Mesendoderm (in vitro differentiated cells): ENCODE measurements around the gene HADHA.

Experiments used
- DNase-seq: peaks from one replicate; pipeline ENCODE4 v3.0.0; 2013
- H2AK5ac ChIP-seq: 2 replicates; pipeline ENCODE4 v1.6.1; 2013; ENCODE audit warnings: low read length, inconsistent platforms
- H2BK120ac ChIP-seq: 2 replicates; pipeline ENCODE4 v1.6.1; 2013; ENCODE audit warnings: low read depth, mild to moderate bottlenecking, low read length, moderate library complexity, mixed read lengths
- H2BK15ac ChIP-seq: replicated peaks from 2 replicates; pipeline ENCODE4 v1.6.1; 2013; ENCODE audit warnings: low read depth, mild to moderate bottlenecking, moderate library complexity
- H2BK5ac ChIP-seq: 2 replicates; pipeline ENCODE4 v1.6.1; 2013; ENCODE audit warnings: low read length, inconsistent platforms
- H3K18ac ChIP-seq: 2 replicates; pipeline ENCODE4 v1.6.1; 2013; ENCODE audit warnings: mild to moderate bottlenecking, low read length, mixed read lengths
- H3K23ac ChIP-seq: one replicate; pipeline ENCODE4 v1.6.1; 2013; ENCODE audit warnings: low read length
- H3K27ac ChIP-seq: 2 replicates; pipeline ENCODE4 v1.5.1; 2013; ENCODE audit warnings: low read depth, mild to moderate bottlenecking, inconsistent platforms, low read length, moderate library complexity
- H3K27me3 ChIP-seq: 2 replicates; pipeline ENCODE4 v1.6.1; 2013; ENCODE audit warnings: low read length, control low read depth, mild to moderate bottlenecking, inconsistent platforms; ENCODE audit not compliant: insufficient read depth, poor library complexity
- H3K36me3 ChIP-seq: 2 replicates; pipeline ENCODE4 v1.6.1; 2013; ENCODE audit warnings: low read length, inconsistent platforms; ENCODE audit not compliant: control insufficient read depth, insufficient read depth
- H3K4ac ChIP-seq: one replicate; pipeline ENCODE4 v1.6.1; 2013; ENCODE audit warnings: low read depth, mild to moderate bottlenecking, low read length, moderate library complexity
- H3K4me1 ChIP-seq: 2 replicates; pipeline ENCODE4 v1.6.1; 2013; ENCODE audit warnings: low read depth, low read length, inconsistent platforms; ENCODE audit not compliant: control insufficient read depth
- H3K4me2 ChIP-seq: 2 replicates; pipeline ENCODE4 v1.6.1; 2013; ENCODE audit warnings: low read length
- H3K4me3 ChIP-seq: 2 replicates; pipeline ENCODE4 v1.5.1; 2013; ENCODE audit warnings: mild to moderate bottlenecking, low read length
- H3K56ac ChIP-seq: one replicate; pipeline ENCODE4 v1.6.1; 2013; ENCODE audit warnings: low read length
- H3K79me1 ChIP-seq: 2 replicates; pipeline ENCODE4 v1.6.1; 2013; ENCODE audit warnings: low read length, inconsistent platforms
- H3K79me2 ChIP-seq: 2 replicates; pipeline ENCODE4 v1.6.1; 2013; ENCODE audit warnings: mild to moderate bottlenecking, low read length; ENCODE audit not compliant: control insufficient read depth, insufficient read depth
- H3K9ac ChIP-seq: 2 replicates; pipeline ENCODE4 v1.6.1; 2013; ENCODE audit warnings: low read length, inconsistent platforms
- H4K5ac ChIP-seq: one replicate; pipeline ENCODE4 v1.6.1; 2013; ENCODE audit warnings: low read length
- H4K8ac ChIP-seq: one replicate; pipeline ENCODE4 v1.6.1; 2013; ENCODE audit warnings: low read depth, mild to moderate bottlenecking, control low read depth, low read length, moderate library complexity
- WGBS: extraction: QIAGEN DNeasy Blood & Tissue Kit; methylation state at CpG from one replicate; pipeline ENCODE4 v1.1.7; 2013; ENCODE audit warnings: low lambda C conversion rate, missing lambda C conversion rate; ENCODE audit not compliant: insufficient coverage; ENCODE audit errors: extremely low coverage; 5-methylcytosine and 5-hydroxymethylcytosine counted together

HADHA gene

GRCh38 chr2:26175466-26176278 lies 68.8 kb downstream of the HADHA start:
- H2BK15ac ChIP-seq = no peak overlapping the region
- no peak overlapping the region for H3K27ac ChIP-seq
- no peak overlapping the region for H3K9ac ChIP-seq
- peaks cover 4% of the 10 kb centered on the region for H3K4me1 ChIP-seq
- no peak overlapping the region for H2BK5ac ChIP-seq
- H4K8ac ChIP-seq = no peak overlapping the region
- no peak overlapping the region for H3K18ac ChIP-seq
- no peak overlapping the region for H3K4me2 ChIP-seq
- no peak overlapping the region for H2BK120ac ChIP-seq
- no peak for DNase-seq
- H3K79me1 ChIP-seq = no peaks in the 10 kb centered on the region
- H3K56ac ChIP-seq = no peak overlapping the region
- H3K4ac ChIP-seq = no peak overlapping the region
- WGBS = no CpG with 5 or more reads among the region's 15 CpGs
- H4K5ac ChIP-seq = no peak overlapping the region
- no peak overlapping the region for H3K23ac ChIP-seq
- no peak overlapping the region for H2AK5ac ChIP-seq
- H3K79me2 ChIP-seq = no peaks in the 10 kb centered on the region
- H3K27me3 ChIP-seq = no peaks in the 10 kb centered on the region
- H3K36me3 ChIP-seq = no peaks in the 10 kb centered on the region
- H3K4me3 ChIP-seq = no peak overlapping the region

GRCh38 chr2:26174691-26175465 lies 69.6 kb downstream of the HADHA start:
- H3K56ac ChIP-seq = no peak overlapping the region
- no peak overlapping the region for H3K4me3 ChIP-seq
- no peaks in the 10 kb centered on the region for H3K27me3 ChIP-seq
- no peak overlapping the region for H2BK15ac ChIP-seq
- H2AK5ac ChIP-seq = no peak overlapping the region
- H3K4me2 ChIP-seq = no peak overlapping the region
- no peak overlapping the region for H3K18ac ChIP-seq
- no peak overlapping the region for H3K23ac ChIP-seq
- no peaks in the 10 kb centered on the region for H3K36me3 ChIP-seq
- no peak overlapping the region for H4K8ac ChIP-seq
- H2BK5ac ChIP-seq = no peak overlapping the region
- no peak overlapping the region for H3K4ac ChIP-seq
- H3K4me1 ChIP-seq = peaks cover 4% of the 10 kb centered on the region
- no CpG with 5 or more reads among the region's 10 CpGs for WGBS
- no peak overlapping the region for H3K9ac ChIP-seq
- no peaks in the 10 kb centered on the region for H3K79me1 ChIP-seq
- no peak overlapping the region for H3K27ac ChIP-seq
- no peaks in the 10 kb centered on the region for H3K79me2 ChIP-seq
- H2BK120ac ChIP-seq = no peak overlapping the region
- no peak for DNase-seq
- H4K5ac ChIP-seq = no peak overlapping the region

GRCh38 chr2:26173776-26174482 lies 70.5 kb downstream of the HADHA start:
- H2AK5ac ChIP-seq = no peak overlapping the region
- H3K18ac ChIP-seq = peak overlapping the region; percentile 52
- no peaks in the 10 kb centered on the region for H3K4me1 ChIP-seq
- H3K79me1 ChIP-seq = no peaks in the 10 kb centered on the region
- H2BK5ac ChIP-seq = no peak overlapping the region
- H3K36me3 ChIP-seq = no peaks in the 10 kb centered on the region
- WGBS = no CpG with 5 or more reads among the region's 46 CpGs
- no peaks in the 10 kb centered on the region for H3K27me3 ChIP-seq
- peak overlapping the region; percentile 57 for H3K9ac ChIP-seq
- H3K79me2 ChIP-seq = no peaks in the 10 kb centered on the region
- no peak overlapping the region for H2BK120ac ChIP-seq
- peak overlapping the region; percentile 46 for H3K4me2 ChIP-seq
- no peak overlapping the region for H4K5ac ChIP-seq
- no peak overlapping the region for H3K23ac ChIP-seq
- no peak for DNase-seq
- no peak overlapping the region for H2BK15ac ChIP-seq
- no peak overlapping the region for H3K4ac ChIP-seq
- peak overlapping the region; percentile 48 for H3K4me3 ChIP-seq
- peak overlapping the region; percentile 79 for H3K56ac ChIP-seq
- H3K27ac ChIP-seq = no peak overlapping the region
- H4K8ac ChIP-seq = no peak overlapping the region

- peak within 1 kb of the TSS; percentile 59 for H3K4me2 ChIP-seq
- no peak within 1 kb of the TSS for H4K5ac ChIP-seq
- H3K56ac ChIP-seq = peak within 1 kb of the TSS; percentile 79
- H3K27me3 ChIP-seq = no peaks in the 10 kb centered on the region
- H3K9ac ChIP-seq = peak within 1 kb of the TSS; percentile 75
- H3K36me3 ChIP-seq = no peaks in the 10 kb centered on the region
- no peak within 1 kb of the TSS for H2AK5ac ChIP-seq
- H3K4me1 ChIP-seq = no peaks in the 10 kb centered on the region
- no peak within 1 kb of the TSS for H3K23ac ChIP-seq
- H3K27ac ChIP-seq = no peak within 1 kb of the TSS
- peak within 1 kb of the TSS; percentile 46 for H3K4ac ChIP-seq
- no peak within 1 kb of the TSS for H2BK15ac ChIP-seq
- peak within 1 kb of the TSS; percentile 50 for H3K4me3 ChIP-seq
- H3K79me2 ChIP-seq = no peaks in the 10 kb centered on the region
- H3K18ac ChIP-seq = peak within 1 kb of the TSS; percentile 78
- no CpG with 5 or more reads among the region's 102 CpGs for whole genome bisulfite sequencing
- peak within 1 kb of the TSS; percentile 7 for H2BK120ac ChIP-seq
- DNase-seq = no peak
- no peak within 1 kb of the TSS for H2BK5ac ChIP-seq
- H3K79me1 ChIP-seq = no peaks in the 10 kb centered on the region
- no peak within 1 kb of the TSS for H4K8ac ChIP-seq
Observed at GRCh38 chr2:26172871-26173775, 71.3 kb downstream of the HADHA start, which contains the start of gene GAREM2. GAREM2 (plus strand) TSS chr2:26173088; CDS start chr2:26173221, 133 bp downstream.

GRCh38 chr2:26172189-26172870 lies 72.1 kb downstream of the HADHA start:
- DNase-seq = peak; percentile 51
- H4K5ac ChIP-seq = no peak overlapping the region
- H4K8ac ChIP-seq = no peak overlapping the region
- no peak overlapping the region for H3K4ac ChIP-seq
- H3K36me3 ChIP-seq = no peaks in the 10 kb centered on the region
- no CpG with 5 or more reads among the region's 56 CpGs for WGBS
- H3K23ac ChIP-seq = no peak overlapping the region
- no peaks in the 10 kb centered on the region for H3K27me3 ChIP-seq
- H3K56ac ChIP-seq = no peak overlapping the region
- no peaks in the 10 kb centered on the region for H3K79me2 ChIP-seq
- no peak overlapping the region for H2BK5ac ChIP-seq
- H2BK120ac ChIP-seq = peak overlapping the region; percentile 7
- H3K27ac ChIP-seq = no peak overlapping the region
- peak overlapping the region; percentile 78 for H3K18ac ChIP-seq
- no peak overlapping the region for H3K4me3 ChIP-seq
- H2AK5ac ChIP-seq = no peak overlapping the region
- no peaks in the 10 kb centered on the region for H3K4me1 ChIP-seq
- no peak overlapping the region for H2BK15ac ChIP-seq
- H3K9ac ChIP-seq = no peak overlapping the region
- no peaks in the 10 kb centered on the region for H3K79me1 ChIP-seq
- no peak overlapping the region for H3K4me2 ChIP-seq
